ENCODE results near the gene KLK11.

The KLK11 gene

GRCh38 chr19:51044327-51044726 is 17.9 kb upstream of the KLK11 start:
- H3K4me3 ChIP-seq (replicated peaks; ENCODE audit: low read depth, low read length) = no peak overlapping the region
- no peak for DNase-seq (ENCODE audit: extremely low read depth, low read depth)

GRCh38 chr19:51043497-51043896 is 17.1 kb upstream of the KLK11 start:
- TF ChIP-seq CTCF (IDR thresholded peaks at IDR 0.05; ENCODE audit: low read depth, low read length, missing control alignments) = no peak

More at GRCh38 chr19:51044327-51044726, 17.9 kb upstream of the KLK11 start:
- no peak for TF ChIP-seq CTCF (IDR thresholded peaks at IDR 0.05; ENCODE audit: low read depth, low read length, missing control alignments)

GRCh38 chr19:51040151-51040550 is 13.7 kb upstream of the KLK11 start:
- no peak for TF ChIP-seq CTCF (IDR thresholded peaks at IDR 0.05; ENCODE audit: low read depth, low read length, missing control alignments)
- no peak overlapping the region for H3K4me3 ChIP-seq (replicated peaks; ENCODE audit: low read depth, low read length)
- no peak for DNase-seq (ENCODE audit: extremely low read depth, low read depth)

More at GRCh38 chr19:51043497-51043896, 17.1 kb upstream of the KLK11 start:
- no peak for DNase-seq (ENCODE audit: extremely low read depth, low read depth)
- no peak overlapping the region for H3K4me3 ChIP-seq (replicated peaks; ENCODE audit: low read depth, low read length)

- H3K4me3 ChIP-seq (replicated peaks; ENCODE audit: low read depth, low read length) = no peak overlapping the region
- no peak for DNase-seq (ENCODE audit: extremely low read depth, low read depth)
- no peak for TF ChIP-seq CTCF (IDR thresholded peaks at IDR 0.05; ENCODE audit: low read depth, low read length, missing control alignments)
Measured at GRCh38 chr19:51036519-51036918, 10.1 kb upstream of the KLK11 start.

- no peak for DNase-seq (ENCODE audit: extremely low read depth, low read depth)
- no peak for TF ChIP-seq CTCF (IDR thresholded peaks at IDR 0.05; ENCODE audit: low read depth, low read length, missing control alignments)
- H3K4me3 ChIP-seq (replicated peaks; ENCODE audit: low read depth, low read length) = no peak within 1 kb of the TSS
Measured at GRCh38 chr19:51034704-51035103, 8.3 kb upstream of the KLK11 start, which contains the start of gene KLK12. KLK12 (minus strand) TSS chr19:51035002; CDS start chr19:51034621, 381 bp downstream.

GRCh38 chr19:51031880-51032225 is 5.4 kb upstream of the KLK11 start:
- no peak overlapping the region for H3K4me3 ChIP-seq (replicated peaks; ENCODE audit: low read depth, low read length)
- TF ChIP-seq CTCF (IDR thresholded peaks at IDR 0.05; ENCODE audit: low read depth, low read length, missing control alignments) = no peak
- DNase-seq (ENCODE audit: extremely low read depth, low read depth) = no peak

GRCh38 chr19:51031220-51031879 is 4.9 kb upstream of the KLK11 start:
- DNase-seq (ENCODE audit: extremely low read depth, low read depth) = no peak
- no peak overlapping the region for H3K4me3 ChIP-seq (replicated peaks; ENCODE audit: low read depth, low read length)
- no peak for TF ChIP-seq CTCF (IDR thresholded peaks at IDR 0.05; ENCODE audit: low read depth, low read length, missing control alignments)
